Liver (tissue), 9 donors: ENCODE data around the gene IFT20. TPM values are rescaled to one million over a fixed set of nuclear protein-coding genes. Genes with fewer than 3 reads are reported as not detected.

Experiments used
- DNase-seq: peaks from one replicate; pipeline ENCODE4 v3.0.0-alpha.2; 2017; ENCODE audit warnings: low spot score
- H3K27ac ChIP-seq, 2 donors: one replicate each; pipeline ENCODE4 v1.7.0; 2013; ENCODE audit warnings: inconsistent platforms in 2 of 2, low read length in 2 of 2, control low read depth in 1 of 2, low read depth in 1 of 2, mild to moderate bottlenecking in 1 of 2
- H3K27me3 ChIP-seq, 4 donors: one replicate each; pipeline versions ENCODE4 v1.6.1 to v1.7.0; 2013; ENCODE audit warnings: low read length in 3 of 4, inconsistent platforms in 1 of 4, mild to moderate bottlenecking in 1 of 4, moderate library complexity in 1 of 4; ENCODE audit not compliant: control insufficient read depth in 4 of 4, insufficient read depth in 4 of 4
- H3K36me3 ChIP-seq, 4 donors: one replicate each; pipeline versions ENCODE4 v1.6.1 to v1.7.0; 2013; ENCODE audit warnings: low read length in 3 of 4, mild to moderate bottlenecking in 3 of 4, low read depth in 1 of 4, moderate library complexity in 1 of 4; ENCODE audit not compliant: control insufficient read depth in 4 of 4, insufficient read depth in 3 of 4
- H3K4me1 ChIP-seq, 4 donors: one replicate each; pipeline versions ENCODE4 v1.6.1 to v1.7.0; 2013; ENCODE audit warnings: low read length in 3 of 4, mild to moderate bottlenecking in 3 of 4, moderate library complexity in 1 of 4; ENCODE audit not compliant: control insufficient read depth in 4 of 4, insufficient read depth in 4 of 4
- H3K4me3 ChIP-seq, 3 donors: one replicate each; pipeline versions ENCODE4 v1.6.1 to v1.7.0; 2013; ENCODE audit warnings: low read length in 3 of 3, control low read depth in 1 of 3, low read depth in 1 of 3, mild to moderate bottlenecking in 1 of 3
- H3K9ac ChIP-seq, 2 donors: one replicate each; pipeline ENCODE4 v1.7.0; 2013; ENCODE audit warnings: low read length in 2 of 2, mild to moderate bottlenecking in 2 of 2, moderate library complexity in 2 of 2, control low read depth in 1 of 2, low read depth in 1 of 2
- H3K9me3 ChIP-seq, 4 donors: one replicate each; pipeline versions ENCODE4 v1.6.1 to v1.7.0; 2013; ENCODE audit warnings: low read length in 3 of 4; ENCODE audit not compliant: control insufficient read depth in 4 of 4
- ATF3 ChIP-seq: IDR thresholded peaks from 2 replicates; pipeline ENCODE4 v1.6.1; 2016; ENCODE audit warnings: antibody characterized with exemption
- EGR1 ChIP-seq, 2 donors: IDR thresholded peaks; 2 replicates each; pipeline ENCODE4 v1.6.1; 2016 to 2018; ENCODE audit warnings: antibody characterized with exemption in 2 of 2, low read depth in 2 of 2
- FOXA1 ChIP-seq: IDR thresholded peaks from 2 replicates; pipeline ENCODE4 v1.6.1; 2016; ENCODE audit warnings: antibody characterized with exemption
- FOXA2 ChIP-seq: IDR thresholded peaks from 2 replicates; pipeline ENCODE4 v1.6.1; 2016; ENCODE audit warnings: antibody characterized with exemption
- HNF4A ChIP-seq, 2 donors: conservative IDR thresholded peaks; 2 replicates each; pipeline ENCODE4 v1.6.1; 2016; ENCODE audit warnings: antibody characterized with exemption in 2 of 2, mild to moderate bottlenecking in 2 of 2
- HNF4G ChIP-seq: IDR thresholded peaks from 2 replicates; pipeline ENCODE4 v1.6.1; 2016; ENCODE audit warnings: antibody characterized with exemption
- JUND ChIP-seq, 2 donors: IDR thresholded peaks; 2 replicates each; pipeline ENCODE4 v1.6.1; 2016; ENCODE audit warnings: antibody characterized with exemption in 2 of 2
- NR2F2 ChIP-seq: IDR thresholded peaks from 2 replicates; pipeline ENCODE4 v1.6.1; 2016; ENCODE audit warnings: antibody characterized with exemption
- RAD21 ChIP-seq, 2 donors: IDR thresholded peaks; 2 replicates each; pipeline ENCODE4 v1.6.1; 2016; ENCODE audit warnings: antibody characterized with exemption in 2 of 2, mild to moderate bottlenecking in 2 of 2
- RXRA ChIP-seq, 2 donors: IDR thresholded peaks; 2 replicates each; pipeline ENCODE4 v1.6.1; 2017 to 2018; ENCODE audit warnings: antibody characterized with exemption in 2 of 2, mild to moderate bottlenecking in 1 of 2
- SP1 ChIP-seq: IDR thresholded peaks from 2 replicates; pipeline ENCODE4 v1.6.1; 2018; ENCODE audit warnings: antibody characterized with exemption, mild to moderate bottlenecking
- TAF1 ChIP-seq: conservative IDR thresholded peaks from 2 replicates; pipeline ENCODE4 v1.6.1; 2016; ENCODE audit warnings: antibody characterized with exemption, mild to moderate bottlenecking
- YY1 ChIP-seq: IDR thresholded peaks from 2 replicates; pipeline ENCODE4 v1.6.1; 2016; ENCODE audit warnings: antibody characterized with exemption, mild to moderate bottlenecking
- WGBS: extraction: QIAGEN DNeasy Blood & Tissue Kit; methylation state at CpG from one replicate; pipeline ENCODE4 v1.1.7; 2013; 5-methylcytosine and 5-hydroxymethylcytosine counted together
- polyA plus RNA-seq, 2 donors: library from polyadenylated mRNA; stranded (reverse) in 1 of 2; unstranded in 1 of 2; fragments of 200-250 nt in 1 of 2; fragments of >200 nt in 1 of 2; fragmentation: Nextera tagmentation in 1 of 2; extraction: Ambion mirVana in 1 of 2; gene quantifications; one replicate each; pipeline versions ENCODE4 v1.2.1 to v1.2.3, GENCODE V29; 2013 to 2015
- total RNA-seq, 2 donors: library from RNA; depleted of rRNA; stranded (reverse); fragments of >200 nt; gene quantifications; one replicate each; pipeline ENCODE4 v1.2.3, GENCODE V29; 2014
- TF ChIP-seq, protein P1 (sequence below): IDR thresholded peaks from 2 replicates; pipeline ENCODE4 v1.6.1; 2016; ENCODE audit warnings: antibody characterized with exemption
- TF ChIP-seq, protein P2 (sequence below): fragments of 150-350 bp; IDR thresholded peaks from 2 replicates; pipeline ENCODE4 v1.5.1; 2017; ENCODE audit warnings: improper control_type of control experiment, low read depth, low read length; ENCODE audit not compliant: missing input control
- donor health status: healthy.
- donor health status: healthy.
- donor health status: healthy.
- donor health status: healthy.
- donor health status: healthy.

IFT20 gene
- total and polyA plus RNA-seq, 4 donors: 15.5 to 37.1 (median 24.7) TPM

GRCh38 chr17:28350271-28350670 is 15.0 kb upstream of the IFT20 start:
- no peak overlapping the region for H3K9ac ChIP-seq
- no peak overlapping the region for H3K4me3 ChIP-seq
- TF ChIP-seq RAD21 (IDR thresholded peaks at IDR 0.05) (no peak), FOXA2 (no peak), HNF4G (no peak), HNF4A (conservative IDR thresholded peaks at IDR 0.05) (no peak), ATF3 (no peak), EGR1 (IDR thresholded peaks at IDR 0.05; ENCODE audit: low read depth in 2 of 2) (no peak), JUND (IDR thresholded peaks at IDR 0.05) (no peak), SP1 (no peak)
- peaks cover 15 to 61% (median 52%) of the 10 kb centered on the region in 4 donors for H3K36me3 ChIP-seq
- DNase-seq: no peak
- H3K4me1 ChIP-seq: peaks cover 17 to 51% (median 37%) of the 10 kb centered on the region in 4 donors
- H3K27ac ChIP-seq: no peak overlapping the region
- H3K9me3 ChIP-seq: no peaks in the 10 kb centered on the region
- no peaks in the 10 kb centered on the region for H3K27me3 ChIP-seq
- WGBS: 96% methylated on average over 7 of the region's 7 CpGs

- no peaks in the 10 kb centered on the region for H3K27me3 ChIP-seq
- peaks cover 23 to 55% (median 48%) of the 10 kb centered on the region in 4 donors for H3K4me1 ChIP-seq
- peak overlapping the region in 1 of 2 donors; percentile 10 for H3K27ac ChIP-seq
- 65% methylated on average over 3 of the region's 3 CpGs for WGBS
- no peak for TF ChIP-seq RXRA (IDR thresholded peaks at IDR 0.05)
- TF ChIP-seq, protein P1, sequence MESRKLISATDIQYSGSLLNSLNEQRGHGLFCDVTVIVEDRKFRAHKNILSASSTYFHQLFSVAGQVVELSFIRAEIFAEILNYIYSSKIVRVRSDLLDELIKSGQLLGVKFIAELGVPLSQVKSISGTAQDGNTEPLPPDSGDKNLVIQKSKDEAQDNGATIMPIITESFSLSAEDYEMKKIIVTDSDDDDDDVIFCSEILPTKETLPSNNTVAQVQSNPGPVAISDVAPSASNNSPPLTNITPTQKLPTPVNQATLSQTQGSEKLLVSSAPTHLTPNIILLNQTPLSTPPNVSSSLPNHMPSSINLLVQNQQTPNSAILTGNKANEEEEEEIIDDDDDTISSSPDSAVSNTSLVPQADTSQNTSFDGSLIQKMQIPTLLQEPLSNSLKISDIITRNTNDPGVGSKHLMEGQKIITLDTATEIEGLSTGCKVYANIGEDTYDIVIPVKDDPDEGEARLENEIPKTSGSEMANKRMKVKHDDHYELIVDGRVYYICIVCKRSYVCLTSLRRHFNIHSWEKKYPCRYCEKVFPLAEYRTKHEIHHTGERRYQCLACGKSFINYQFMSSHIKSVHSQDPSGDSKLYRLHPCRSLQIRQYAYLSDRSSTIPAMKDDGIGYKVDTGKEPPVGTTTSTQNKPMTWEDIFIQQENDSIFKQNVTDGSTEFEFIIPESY: no peak
- no peak for TF ChIP-seq FOXA2
- TF ChIP-seq NR2F2: no peak
- no peak for TF ChIP-seq EGR1 (IDR thresholded peaks at IDR 0.05; ENCODE audit: low read depth in 2 of 2)
- TF ChIP-seq YY1: no peak
- no peak for TF ChIP-seq FOXA1
- no peak for TF ChIP-seq HNF4G
- TF ChIP-seq TAF1: no peak
- TF ChIP-seq RAD21 (IDR thresholded peaks at IDR 0.05): no peak
- no peak for TF ChIP-seq ATF3
- TF ChIP-seq SP1: no peak
- TF ChIP-seq HNF4A (conservative IDR thresholded peaks at IDR 0.05): no peak
- TF ChIP-seq, protein P2, sequence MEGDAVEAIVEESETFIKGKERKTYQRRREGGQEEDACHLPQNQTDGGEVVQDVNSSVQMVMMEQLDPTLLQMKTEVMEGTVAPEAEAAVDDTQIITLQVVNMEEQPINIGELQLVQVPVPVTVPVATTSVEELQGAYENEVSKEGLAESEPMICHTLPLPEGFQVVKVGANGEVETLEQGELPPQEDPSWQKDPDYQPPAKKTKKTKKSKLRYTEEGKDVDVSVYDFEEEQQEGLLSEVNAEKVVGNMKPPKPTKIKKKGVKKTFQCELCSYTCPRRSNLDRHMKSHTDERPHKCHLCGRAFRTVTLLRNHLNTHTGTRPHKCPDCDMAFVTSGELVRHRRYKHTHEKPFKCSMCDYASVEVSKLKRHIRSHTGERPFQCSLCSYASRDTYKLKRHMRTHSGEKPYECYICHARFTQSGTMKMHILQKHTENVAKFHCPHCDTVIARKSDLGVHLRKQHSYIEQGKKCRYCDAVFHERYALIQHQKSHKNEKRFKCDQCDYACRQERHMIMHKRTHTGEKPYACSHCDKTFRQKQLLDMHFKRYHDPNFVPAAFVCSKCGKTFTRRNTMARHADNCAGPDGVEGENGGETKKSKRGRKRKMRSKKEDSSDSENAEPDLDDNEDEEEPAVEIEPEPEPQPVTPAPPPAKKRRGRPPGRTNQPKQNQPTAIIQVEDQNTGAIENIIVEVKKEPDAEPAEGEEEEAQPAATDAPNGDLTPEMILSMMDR: no peak
- no peaks in the 10 kb centered on the region for H3K9me3 ChIP-seq
- H3K4me3 ChIP-seq: no peak overlapping the region
- H3K36me3 ChIP-seq: peaks cover 17 to 59% (median 50%) of the 10 kb centered on the region in 4 donors
- no peak for DNase-seq
- no peak overlapping the region for H3K9ac ChIP-seq
Observed at GRCh38 chr17:28348979-28349378, 13.7 kb upstream of the IFT20 start.
